Natural killer cell (primary cell): ENCODE data around the gene ANO8. TPM values are rescaled to one million over a fixed set of nuclear protein-coding genes. Genes with fewer than 3 reads are reported as not detected.

Experiments used
- ATAC-seq, 3 donors: fragments of 150-1000 bp in 2 of 3; fragments of 200-7000 bp in 1 of 3; cut with Tn5 transposase; 1 replicate in 1 of 3; 2 replicates in 2 of 3; pipeline ENCODE4 v1.10.0; 2021; ENCODE audit warnings: mild to moderate bottlenecking in 2 of 3, moderate library complexity in 2 of 3
- DNase-seq, 2 donors: peaks; one replicate each; pipeline versions ENCODE4 v3.0.0 to v3.0.0-alpha.2; 2013 to 2021; ENCODE audit warnings: mixed read lengths in 1 of 2
- H3K27ac ChIP-seq: one replicate; pipeline ENCODE4 v1.5.1; 2013; ENCODE audit warnings: mild to moderate bottlenecking, low read length
- H3K27me3 ChIP-seq: one replicate; pipeline ENCODE4 v1.6.1; 2013; ENCODE audit warnings: low read length; ENCODE audit not compliant: control insufficient read depth, insufficient read depth
- H3K36me3 ChIP-seq: one replicate; pipeline ENCODE4 v1.6.1; 2013; ENCODE audit warnings: low read length; ENCODE audit not compliant: control insufficient read depth, insufficient read depth
- H3K4me1 ChIP-seq: one replicate; pipeline ENCODE4 v1.6.1; 2013; ENCODE audit warnings: low read length; ENCODE audit not compliant: control insufficient read depth, insufficient read depth
- H3K4me3 ChIP-seq: one replicate; pipeline ENCODE4 v1.5.1; 2013; ENCODE audit warnings: low read length
- H3K9me3 ChIP-seq: one replicate; pipeline ENCODE4 v1.6.1; 2013; ENCODE audit warnings: low read length; ENCODE audit not compliant: control insufficient read depth, insufficient read depth
- H3K27ac Mint-ChIP-seq, 2 donors: one replicate each; pipeline ENCODE4 v1.8.0; 2022; ENCODE audit warnings: mild to moderate bottlenecking in 2 of 2, mixed read lengths in 2 of 2, moderate library complexity in 1 of 2
- H3K27me3 Mint-ChIP-seq, 2 donors: one replicate each; pipeline ENCODE4 v1.8.0; 2022; ENCODE audit warnings: low read depth in 2 of 2, mixed read lengths in 2 of 2
- H3K36me3 Mint-ChIP-seq: one replicate; pipeline ENCODE4 v1.8.0; 2022; ENCODE audit warnings: mixed read lengths
- H3K4me1 Mint-ChIP-seq, 2 donors: one replicate each; pipeline ENCODE4 v1.8.0; 2022; ENCODE audit warnings: mixed read lengths in 2 of 2
- H3K4me3 Mint-ChIP-seq: one replicate; pipeline ENCODE4 v1.8.0; 2022; ENCODE audit warnings: mild to moderate bottlenecking, moderate library complexity, mixed read lengths
- H3K9me3 Mint-ChIP-seq, 2 donors: one replicate each; pipeline ENCODE4 v1.8.0; 2022; ENCODE audit warnings: mixed read lengths in 2 of 2
- CTCF ChIP-seq: fragments of 200-600 bp; IDR thresholded peaks from one replicate; pipeline ENCODE4 v1.8.0; 2022; ENCODE audit warnings: antibody characterized with exemption
- WGBS: methylation state at CpG from one replicate; pipeline ENCODE4 v1.1.7; 2013; ENCODE audit warnings: missing lambda C conversion rate; ENCODE audit not compliant: insufficient coverage; 5-methylcytosine and 5-hydroxymethylcytosine counted together
- intact Hi-C: fragments of 100-400 bp; cut with micrococcal nuclease; formaldehyde crosslinking; loops from one replicate; pipeline ENCODE4 v1.14.2; 2022
- total RNA-seq, 4 donors: library from RNA; stranded (reverse); fragments of 120-200 nt in 1 of 4; gene quantifications; one replicate each; pipeline versions ENCODE4 v1.2.3 to v1.2.4, GENCODE V29; 2013 to 2022

The ANO8 gene
- total RNA-seq, 3 donors from 2014 or later (not counting 1 experiment from before 2014, with no cell fraction given): 18.5 to 24.7 (median 19.1) TPM

DNA sequence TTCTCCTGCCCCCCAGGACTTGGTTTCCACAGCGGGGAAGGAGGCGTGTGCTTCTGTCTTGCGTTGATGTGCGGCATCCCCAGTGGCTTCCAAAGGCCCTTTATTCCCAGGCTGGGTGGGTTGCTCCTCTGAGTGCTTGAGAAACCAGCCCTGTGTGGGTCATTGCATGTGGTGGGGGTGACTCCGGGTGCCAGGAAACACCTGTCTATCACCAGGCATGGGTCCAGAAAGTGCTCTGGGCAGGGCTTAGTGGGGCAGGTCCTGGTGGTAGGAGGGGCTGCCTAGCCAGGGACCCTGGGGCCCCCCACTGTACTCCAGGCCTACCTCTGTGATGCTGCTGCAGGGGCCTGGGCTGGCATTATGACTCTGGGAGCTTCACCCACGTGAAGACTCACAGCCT is 15.7 kb downstream of the ANO8 start:
- no peak overlapping the region for H3K27ac Mint-ChIP-seq
- H3K9me3 Mint-ChIP-seq: no peaks in the 10 kb centered on the region
- TF ChIP-seq CTCF: no peak
- H3K27me3 Mint-ChIP-seq: no peaks in the 10 kb centered on the region
- no peak for DNase-seq
- intact Hi-C loops: no loop called here
- peaks cover 41% of the 10 kb centered on the region for H3K36me3 ChIP-seq
- H3K9me3 ChIP-seq: no peaks in the 10 kb centered on the region
- H3K4me3 ChIP-seq: no peak overlapping the region
- no peaks in the 10 kb centered on the region for H3K36me3 Mint-ChIP-seq
- no peak overlapping the region for H3K4me3 Mint-ChIP-seq
- H3K4me1 ChIP-seq: peaks cover 2% of the 10 kb centered on the region
- H3K4me1 Mint-ChIP-seq: no peaks in the 10 kb centered on the region
- WGBS: 70% methylated on average over 6 of the region's 6 CpGs
- H3K27me3 ChIP-seq: no peaks in the 10 kb centered on the region
- ATAC-seq: no peak
- H3K27ac ChIP-seq: no peak overlapping the region

GRCh38 chr19:17314007-17314593 is 20.6 kb downstream of the ANO8 start:
- no peaks in the 10 kb centered on the region for H3K27me3 ChIP-seq
- ATAC-seq: no peak
- DNase-seq: no peak
- peaks cover 17 to 28% of the 10 kb centered on the region in 2 donors for H3K4me1 Mint-ChIP-seq
- H3K36me3 Mint-ChIP-seq: no peaks in the 10 kb centered on the region
- no peak overlapping the region for H3K4me3 Mint-ChIP-seq
- no peaks in the 10 kb centered on the region for H3K9me3 ChIP-seq
- no peak for TF ChIP-seq CTCF
- no peak overlapping the region for H3K27ac ChIP-seq
- WGBS: 97% methylated on average over 19 of the region's 19 CpGs
- peaks cover 24% of the 10 kb centered on the region for H3K36me3 ChIP-seq
- no peaks in the 10 kb centered on the region for H3K9me3 Mint-ChIP-seq
- peaks cover 13% of the 10 kb centered on the region for H3K4me1 ChIP-seq
- H3K27ac Mint-ChIP-seq: no peak overlapping the region
- no peak overlapping the region for H3K4me3 ChIP-seq
- intact Hi-C loops: no loop called here
- no peaks in the 10 kb centered on the region for H3K27me3 Mint-ChIP-seq

DNA sequence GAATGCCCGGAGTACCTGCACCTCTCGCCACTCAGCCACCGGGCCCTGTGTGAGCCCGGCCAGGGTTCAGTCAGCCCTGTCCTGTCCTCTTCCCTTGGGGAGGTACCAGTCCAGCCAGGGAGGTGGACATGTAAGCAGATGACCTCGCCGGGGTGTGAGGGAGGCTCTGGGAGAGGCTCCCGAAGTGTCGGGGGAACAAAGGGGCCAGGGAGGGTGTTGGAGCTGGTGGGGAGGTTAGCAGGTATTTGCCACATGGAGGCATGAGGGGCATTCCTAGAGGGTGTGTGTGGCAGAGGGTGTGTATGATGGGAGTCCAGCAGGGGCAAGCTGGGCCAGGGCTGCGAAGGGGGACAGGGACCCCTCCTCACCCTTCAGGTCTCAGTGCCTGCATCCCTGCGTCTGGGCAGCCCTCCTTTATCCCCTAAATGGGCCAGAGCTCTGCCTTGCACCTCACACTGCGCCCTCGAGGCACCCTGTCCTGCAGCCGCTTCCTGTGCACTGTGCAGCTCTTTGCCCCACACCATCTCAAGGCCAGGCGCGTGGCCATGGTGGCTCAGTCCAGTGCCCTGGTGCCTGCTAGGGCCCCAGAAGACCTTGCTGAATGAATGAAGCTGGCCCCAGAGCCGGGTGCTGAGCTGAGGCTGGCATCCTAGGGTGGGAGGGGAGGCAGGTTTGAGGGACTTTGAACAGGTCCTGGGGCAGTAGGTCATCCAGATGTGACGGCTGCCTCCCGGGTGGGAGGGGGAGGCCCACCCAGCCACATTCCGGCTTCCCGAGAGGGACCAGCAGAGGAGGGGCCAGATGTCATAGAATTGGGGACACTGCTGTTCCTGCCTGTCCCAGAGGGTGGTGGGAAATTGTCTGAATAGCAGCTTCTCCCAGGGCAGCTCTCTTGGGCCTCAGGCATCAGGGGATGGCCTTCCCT is 22.2 kb downstream of the ANO8 start:
- Mint-ChIP-seq H3K4me3 (no peak overlapping the region), H3K27ac (peak overlapping the region in 1 of 2 donors; percentile 23), H3K27me3 (no peaks in the 10 kb centered on the region), H3K4me1 (peaks cover 19 to 37% of the 10 kb centered on the region in 2 donors), H3K9me3 (no peaks in the 10 kb centered on the region), H3K36me3 (no peaks in the 10 kb centered on the region)
- Histone ChIP-seq H3K9me3 (no peaks in the 10 kb centered on the region), H3K27ac (no peak overlapping the region), H3K4me3 (no peak overlapping the region), H3K36me3 (peaks cover 19% of the 10 kb centered on the region), H3K27me3 (no peaks in the 10 kb centered on the region), H3K4me1 (peaks cover 16% of the 10 kb centered on the region)
- DNase-seq: no peak
- no peak for TF ChIP-seq CTCF
- intact Hi-C loops: no loop called here
- WGBS: 91% methylated on average over 20 of the region's 20 CpGs
- ATAC-seq: no peak
